Kidney tubule cell (primary cell): Measurements from ENCODE around the gene PRDM16.

Source experiments
- DNase-seq: peaks from one replicate; pipeline ENCODE4 v3.0.0-alpha.2; 2018; ENCODE audit warnings: low spot score

The PRDM16 gene

DNA sequence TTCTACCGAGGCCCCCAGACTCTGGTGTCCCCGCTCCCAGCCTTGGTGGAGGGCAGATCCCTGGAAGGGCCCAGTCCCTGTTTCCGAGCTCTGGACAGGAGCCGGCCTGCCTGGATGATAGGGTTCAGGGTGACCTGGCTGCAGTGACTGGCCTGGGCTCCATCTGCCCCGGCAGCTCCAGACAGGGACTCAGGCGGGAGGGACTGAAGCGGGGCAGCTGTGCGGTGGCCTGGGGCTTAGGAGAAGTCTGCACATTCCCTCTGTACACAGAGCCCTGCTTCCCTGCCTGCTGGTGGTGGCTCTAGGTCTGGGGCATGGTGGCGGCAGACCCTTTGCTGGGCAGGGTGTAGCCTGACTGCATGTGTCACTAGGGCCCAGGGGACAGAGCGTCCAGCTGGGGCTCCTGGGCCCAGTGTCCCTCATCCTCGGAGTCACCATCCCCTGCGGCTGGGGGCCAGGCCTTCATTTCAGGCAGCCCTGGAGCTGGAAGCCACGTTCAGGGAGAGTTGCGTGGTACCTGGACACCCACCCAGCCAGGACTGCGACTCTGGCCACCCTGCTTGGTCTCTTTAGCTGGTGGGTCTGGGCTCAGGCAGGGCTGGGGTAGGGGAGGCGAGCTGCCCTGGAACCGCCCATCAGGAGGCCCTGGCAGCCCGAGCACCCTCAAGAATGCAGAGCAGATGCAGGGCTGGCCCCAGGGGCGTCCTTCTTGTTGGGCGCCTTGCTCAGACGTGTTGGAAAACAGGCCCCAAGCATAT lies 395.1 kb downstream of the PRDM16 start:
- DNase-seq: no peak

DNA sequence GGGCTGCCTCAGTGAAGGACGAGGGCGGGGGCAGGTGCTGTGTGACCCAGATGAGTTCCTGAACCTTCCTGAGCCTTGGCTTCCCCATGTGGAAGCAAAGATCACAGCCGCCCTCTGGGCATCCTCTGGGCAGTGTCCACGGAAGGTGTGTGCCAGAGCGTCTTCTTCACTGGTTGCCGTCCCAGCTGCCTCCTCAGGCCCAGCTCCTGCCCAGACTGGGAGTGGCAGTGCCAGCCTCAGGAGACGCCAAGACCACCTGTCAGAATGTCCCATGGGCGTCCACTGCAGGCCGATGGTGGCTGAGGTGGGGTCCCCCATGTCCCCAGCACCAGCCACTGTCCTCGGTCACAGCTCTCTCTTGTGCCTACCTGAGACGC lies 395.6 kb downstream of the PRDM16 start:
- no peak for DNase-seq

DNA sequence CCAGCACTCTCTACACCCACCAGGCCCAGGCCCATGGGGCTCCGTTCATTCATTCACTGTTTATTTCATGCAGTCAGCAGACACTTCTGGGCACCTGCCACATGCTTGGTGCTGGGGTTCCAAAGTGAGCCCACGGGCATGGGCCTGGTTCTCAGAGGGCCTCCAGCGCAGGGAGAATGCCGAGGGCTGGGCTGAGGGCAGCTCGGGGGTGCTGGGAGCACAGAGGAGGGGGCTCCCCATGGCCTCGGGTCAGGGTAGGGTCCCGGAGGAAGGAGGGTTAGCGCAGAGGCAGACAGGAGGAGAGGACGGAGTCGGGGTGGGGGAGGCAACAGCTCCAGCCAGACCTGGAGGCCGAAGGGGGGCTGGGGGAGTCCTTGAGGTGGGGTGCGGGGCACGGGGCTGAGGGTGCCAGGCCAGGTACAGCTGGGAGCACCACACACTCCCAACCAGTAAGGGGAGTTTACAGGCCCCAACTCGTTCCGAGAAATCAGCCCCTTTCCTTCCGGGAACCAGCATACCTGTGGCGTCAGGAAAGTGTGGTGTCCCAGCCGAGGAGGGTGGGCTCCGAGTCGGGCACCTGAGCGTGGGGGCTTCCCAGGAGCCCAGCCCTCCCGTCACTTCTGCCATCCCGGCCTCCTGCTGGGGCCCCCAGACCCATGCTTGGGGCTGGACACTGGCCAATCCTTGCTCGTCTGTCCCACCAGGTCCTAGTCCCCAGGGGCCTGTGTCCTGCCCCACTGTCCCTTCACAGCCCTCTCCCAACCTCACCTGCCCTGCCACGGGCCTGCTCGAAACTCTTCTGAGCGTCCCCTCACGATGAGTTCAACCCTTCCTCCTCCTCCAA lies 396.3 kb downstream of the PRDM16 start:
- no peak for DNase-seq

DNA sequence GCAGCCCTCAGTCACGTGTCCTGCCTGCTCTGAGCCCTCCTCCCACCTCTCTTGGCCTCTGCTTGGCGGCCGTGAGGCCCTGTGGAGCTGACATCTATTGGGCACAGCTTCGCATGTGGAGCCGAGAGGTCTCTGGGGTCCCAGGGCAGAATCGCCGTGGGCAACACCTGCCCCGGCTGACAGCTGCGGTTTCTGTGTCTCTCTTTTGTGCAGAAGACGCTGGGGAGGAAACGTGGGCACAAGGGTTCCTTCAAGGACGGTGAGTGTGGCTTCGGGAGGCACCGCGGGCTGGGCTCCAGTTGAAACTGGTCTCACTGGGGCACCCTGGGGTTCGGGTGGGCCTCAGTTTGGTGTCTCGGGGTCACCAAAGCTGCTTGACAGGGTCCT lies 396.9 kb downstream of the PRDM16 start:
- DNase-seq: no peak

DNA sequence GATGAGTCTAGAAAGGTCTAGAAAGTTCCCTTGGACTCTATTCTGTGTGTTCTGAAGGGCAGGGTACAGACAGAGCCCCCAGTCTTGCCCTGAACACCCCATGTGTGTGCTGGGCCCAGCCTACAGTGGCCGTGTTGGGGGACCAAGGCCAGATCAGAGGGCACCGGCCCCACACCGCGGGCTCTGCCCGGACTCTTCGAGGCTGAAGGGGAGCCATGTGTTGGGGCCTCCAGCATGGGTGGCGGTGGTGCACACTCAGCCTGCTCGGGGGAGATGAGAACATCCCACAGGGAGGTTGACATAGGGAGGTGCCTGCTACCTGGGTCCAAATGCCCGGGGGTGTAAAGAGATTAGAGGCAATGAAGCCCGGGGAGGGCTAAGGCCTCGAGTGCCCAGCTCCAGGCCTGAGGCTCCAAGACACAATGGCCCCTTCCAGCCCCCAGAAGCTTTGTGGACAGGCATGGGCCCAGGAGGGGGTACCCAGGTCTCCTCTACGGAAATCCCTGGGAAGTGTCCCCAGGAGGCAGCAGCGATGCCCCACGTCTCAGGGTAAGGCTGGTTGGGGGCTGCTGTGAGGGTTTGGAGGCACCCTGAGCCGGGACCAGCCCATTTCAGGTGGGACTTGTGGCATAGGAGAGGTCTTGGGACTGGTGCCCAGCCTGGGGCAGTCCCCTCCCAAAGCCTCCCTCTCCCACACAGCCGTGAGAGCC lies 397.5 kb downstream of the PRDM16 start:
- no peak for DNase-seq

DNA sequence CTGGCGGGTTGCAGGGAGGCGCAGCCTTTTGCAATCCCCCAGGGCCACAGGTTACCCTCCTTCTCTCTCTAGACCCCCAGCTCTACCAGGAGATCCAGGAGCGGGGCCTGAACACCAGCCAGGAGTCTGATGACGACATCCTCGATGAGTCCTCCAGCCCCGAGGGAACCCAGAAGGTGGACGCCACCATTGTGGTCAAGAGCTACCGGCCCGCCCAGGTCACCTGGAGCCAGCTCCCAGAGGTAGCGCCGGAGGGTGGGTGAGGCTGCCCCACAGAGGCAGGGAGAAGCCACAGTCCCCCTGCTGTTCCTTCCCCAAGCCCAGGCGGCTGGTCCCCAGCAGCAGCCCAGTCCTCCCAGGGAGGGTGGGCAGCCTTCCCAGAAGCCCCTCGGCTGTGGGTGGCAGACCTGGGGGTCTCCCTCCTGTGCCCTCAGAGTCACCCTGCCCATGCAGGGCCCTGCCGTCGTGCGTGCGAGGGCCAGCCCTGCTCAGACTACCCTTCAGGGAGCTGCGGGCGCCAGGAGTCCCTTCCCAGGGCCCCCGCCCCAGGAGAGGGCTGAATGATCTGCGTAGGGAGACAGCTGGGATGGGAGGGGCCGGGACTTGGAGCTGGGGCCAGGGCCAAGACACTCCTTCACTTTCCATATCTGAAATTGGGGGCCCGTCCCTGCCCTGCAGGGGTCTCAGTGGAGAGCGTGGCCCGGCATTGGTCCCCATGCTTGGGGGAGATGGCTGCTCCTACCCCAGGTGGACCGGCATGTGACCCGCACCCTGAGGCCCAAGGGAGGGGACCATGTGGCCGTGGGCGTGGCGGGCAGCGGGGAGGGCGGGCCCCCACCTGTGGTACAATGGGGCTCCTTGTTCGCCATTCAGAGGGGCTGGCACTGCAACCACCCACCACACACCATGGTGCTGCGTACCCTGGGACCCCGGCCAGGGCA lies 398.4 kb downstream of the PRDM16 start:
- DNase-seq: no peak

DNA sequence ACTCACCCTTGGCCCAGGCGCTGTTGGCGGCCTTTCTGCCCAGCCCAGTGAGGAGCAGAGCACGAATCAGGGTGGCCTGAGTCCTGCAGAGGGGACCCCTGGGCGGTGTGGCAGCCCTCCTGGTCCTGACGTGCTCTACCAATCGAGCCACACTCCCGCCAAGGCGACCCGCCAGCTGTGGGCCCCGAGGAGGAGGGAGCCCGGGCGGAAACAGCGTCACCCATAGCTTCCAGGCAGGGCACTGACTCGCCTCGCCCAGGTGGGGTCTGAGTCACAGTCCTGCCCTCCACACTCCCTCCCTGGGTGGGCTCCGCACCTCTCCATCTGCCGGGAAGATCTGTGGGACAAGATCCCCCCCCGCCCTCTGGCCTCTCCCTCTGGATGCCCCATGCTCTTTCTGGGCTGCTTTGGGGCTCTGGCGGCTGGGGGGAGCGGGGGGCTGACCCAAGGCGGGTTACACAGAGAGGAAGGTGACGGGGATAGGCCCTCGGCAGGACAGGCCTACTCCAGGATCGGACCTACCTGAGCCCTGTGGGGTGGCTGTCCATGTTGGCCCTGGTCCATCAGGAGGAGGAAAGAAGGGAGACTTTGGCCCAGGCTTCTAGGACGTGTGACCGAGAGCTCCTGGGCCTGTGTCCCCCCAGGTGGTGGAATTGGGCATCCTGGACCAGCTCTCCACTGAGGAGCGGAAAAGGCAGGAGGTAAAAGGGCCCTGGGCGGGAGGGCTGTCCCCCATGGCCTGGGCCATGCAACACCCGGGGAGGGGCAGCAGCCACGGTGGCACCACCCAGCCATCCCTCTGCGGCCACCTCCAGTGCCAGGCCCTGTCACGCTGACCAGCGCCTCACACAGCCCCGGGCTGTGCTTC lies 399.5 kb downstream of the PRDM16 start:
- no peak for DNase-seq

DNA sequence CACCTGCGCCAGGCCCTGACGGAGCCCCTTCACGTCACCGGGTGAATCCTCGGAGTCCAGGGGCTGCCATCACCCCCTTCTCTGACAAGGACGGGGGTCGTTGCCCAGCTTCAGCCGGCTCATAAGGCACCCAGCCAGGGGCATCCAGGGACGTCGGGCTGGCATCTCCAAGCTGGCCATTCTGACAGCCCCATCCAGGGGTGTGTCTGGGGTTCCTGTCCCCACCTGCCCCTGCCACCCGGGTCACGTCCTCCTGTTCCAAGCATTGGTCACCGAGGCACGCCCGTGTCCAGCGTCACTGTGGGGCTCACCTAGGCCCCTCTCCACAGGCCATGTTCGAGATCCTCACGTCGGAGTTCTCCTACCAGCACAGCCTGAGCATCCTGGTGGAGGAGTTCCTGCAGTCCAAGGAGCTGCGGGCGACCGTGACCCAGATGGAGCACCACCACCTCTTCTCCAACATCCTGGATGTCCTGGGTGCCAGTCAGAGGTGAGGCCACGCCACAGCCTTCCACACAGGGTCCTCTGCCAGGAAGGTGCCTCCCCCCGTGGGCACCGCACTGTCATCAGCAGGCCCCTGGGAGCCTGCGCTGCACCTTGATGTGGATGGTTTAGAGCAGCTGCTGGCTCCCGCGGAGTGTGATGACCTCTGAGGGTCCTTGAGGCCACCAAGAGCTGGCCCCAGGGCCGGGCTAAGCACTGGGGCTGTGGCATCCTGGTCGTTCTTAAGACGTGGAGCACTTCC lies 400.3 kb downstream of the PRDM16 start:
- no peak for DNase-seq

DNA sequence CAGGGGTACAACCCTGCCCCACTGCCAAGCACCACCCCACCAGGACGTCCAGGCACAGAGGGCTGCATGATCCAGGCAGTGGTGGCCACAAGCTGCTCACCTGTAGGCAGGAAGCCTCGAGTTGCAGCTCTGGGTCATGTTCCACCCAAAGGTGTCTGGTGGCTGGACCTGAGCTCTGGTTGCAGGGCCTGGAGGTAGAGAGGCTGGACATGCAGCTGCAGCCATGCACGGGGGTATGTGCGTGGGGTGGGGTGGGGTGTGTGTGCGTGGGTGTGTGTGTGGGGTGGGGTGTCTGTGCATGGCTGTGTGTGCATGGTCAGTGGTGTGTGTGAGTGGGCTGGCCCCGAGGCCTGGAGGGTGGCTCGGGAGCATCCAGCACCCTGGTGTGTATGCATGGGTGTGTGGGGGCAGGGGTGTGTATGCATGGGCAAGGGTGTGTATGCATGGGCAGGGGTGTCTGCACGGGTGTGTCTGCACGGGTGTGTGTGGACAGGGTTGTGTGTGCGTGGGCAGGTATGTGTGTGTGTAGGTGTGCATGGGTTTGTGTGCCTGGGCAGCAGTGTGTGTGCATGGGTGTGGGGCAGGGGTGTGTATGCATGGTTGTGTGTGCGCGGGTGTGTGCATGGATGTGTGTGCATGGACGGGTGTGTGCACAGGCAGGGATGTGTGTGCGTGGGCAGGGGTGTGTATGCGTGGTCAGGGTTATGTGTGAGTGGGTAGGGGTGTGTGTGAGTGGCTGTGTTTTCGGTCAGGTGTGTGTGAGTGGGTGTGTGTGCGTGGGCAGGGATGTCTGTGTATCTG lies 401.0 kb downstream of the PRDM16 start:
- no peak for DNase-seq

DNA sequence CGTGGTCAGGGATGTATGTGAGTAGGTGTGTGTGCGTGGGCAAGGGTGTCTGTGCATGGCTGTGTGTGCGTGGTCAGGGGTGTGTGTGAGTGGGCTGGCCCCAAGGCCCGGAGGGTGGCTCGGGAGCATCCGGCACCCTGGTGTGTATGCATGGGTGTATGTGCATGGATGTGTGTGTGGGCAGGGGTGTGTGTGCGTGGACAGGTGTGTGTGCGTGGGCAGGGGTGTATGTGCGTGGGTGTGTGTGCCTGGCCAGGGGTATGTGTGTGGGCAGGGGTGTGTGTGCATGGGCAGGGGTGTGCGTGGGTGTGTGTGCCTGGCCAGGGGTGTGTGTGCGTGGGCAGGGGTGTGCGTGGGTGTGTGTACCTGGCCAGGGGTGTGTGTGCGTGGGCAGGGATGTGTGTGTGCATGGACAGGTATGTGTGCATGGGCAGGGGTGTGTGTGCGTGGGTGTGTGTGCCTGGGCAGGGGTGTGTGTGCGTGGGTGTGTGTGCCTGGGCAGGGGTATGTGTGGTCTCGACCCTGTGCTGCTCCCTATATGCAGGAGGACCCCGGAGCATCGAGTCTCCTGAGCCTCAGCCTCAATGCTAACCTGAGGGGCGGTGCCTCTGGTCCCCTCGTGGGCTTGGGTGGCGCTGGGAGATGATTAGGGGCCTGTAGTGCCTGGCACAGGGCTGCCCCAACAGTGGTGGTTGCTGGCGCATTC lies 401.8 kb downstream of the PRDM16 start:
- no peak for DNase-seq

DNA sequence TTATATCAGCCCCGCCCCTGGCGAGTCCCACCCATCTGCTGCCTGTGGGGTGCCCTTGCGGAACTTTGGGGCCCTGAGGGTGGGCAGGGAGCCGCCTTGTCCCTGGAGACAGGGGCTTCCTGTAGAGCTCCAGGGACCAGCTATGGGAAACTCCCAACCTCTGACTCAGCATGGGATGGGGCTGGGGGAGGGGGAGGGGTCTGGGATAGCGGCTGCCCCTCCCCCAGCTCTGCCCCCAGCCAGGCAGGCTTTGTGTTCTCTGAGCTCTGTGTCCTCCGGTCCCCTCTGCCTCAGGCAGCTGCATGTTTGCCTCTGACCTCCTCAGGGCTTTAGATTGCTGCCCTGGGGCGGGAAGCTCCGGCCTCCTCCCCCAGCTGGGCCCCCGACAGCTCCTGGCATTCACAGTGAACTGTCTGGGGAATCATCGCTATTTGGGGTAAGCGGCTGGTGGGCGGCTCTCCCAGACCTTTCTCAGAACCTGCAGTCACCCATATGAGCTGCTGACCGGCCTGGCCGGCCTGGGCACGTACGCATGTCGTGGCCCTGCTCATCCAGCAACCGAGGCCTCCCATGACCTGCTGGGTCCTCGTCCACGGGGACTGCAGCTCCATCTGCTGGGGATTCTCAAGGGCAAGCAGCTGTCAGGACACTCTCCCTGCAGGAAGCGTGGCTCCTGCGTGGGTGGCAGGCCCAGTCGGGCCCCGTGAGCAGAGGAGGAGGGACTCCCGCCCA lies 402.5 kb downstream of the PRDM16 start:
- peak; percentile 32 for DNase-seq

DNA sequence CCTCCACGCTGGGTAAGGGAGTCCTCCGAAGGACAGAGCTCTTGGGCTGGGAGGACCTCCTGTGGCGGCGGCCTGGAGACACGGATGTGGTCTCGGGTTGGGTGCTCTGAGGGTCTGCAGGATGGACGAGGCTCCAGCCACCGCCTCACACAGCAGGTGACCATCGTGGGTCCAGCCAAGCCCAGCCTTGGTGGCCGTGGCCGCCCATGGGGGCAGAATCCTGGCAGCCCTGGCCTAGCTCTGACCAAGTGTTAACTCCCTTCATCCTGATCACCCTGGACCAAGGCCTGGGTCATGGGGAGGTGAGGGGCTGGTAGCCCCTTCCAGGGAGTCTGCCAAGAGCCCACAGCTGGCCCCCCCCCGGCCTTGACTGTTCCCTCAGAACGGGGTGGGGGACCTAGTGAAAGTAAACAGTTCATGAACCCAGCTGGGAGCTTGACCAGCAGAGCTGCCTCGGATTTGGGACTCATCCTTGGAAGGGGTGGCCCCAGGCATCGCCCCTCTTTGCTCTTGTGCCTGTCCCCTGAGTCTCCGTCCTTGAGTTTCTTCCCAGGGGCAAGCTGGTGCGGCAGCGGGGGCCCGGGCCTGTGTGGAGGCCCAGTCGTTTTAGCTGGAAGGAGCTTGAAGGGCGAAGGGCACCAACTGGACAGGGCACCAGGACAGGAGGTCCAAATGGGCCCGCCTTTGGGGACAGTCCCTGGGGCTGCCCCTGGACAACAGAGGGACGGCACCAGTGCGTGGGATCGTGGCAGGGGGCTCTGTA lies 403.3 kb downstream of the PRDM16 start:
- DNase-seq: no peak

DNA sequence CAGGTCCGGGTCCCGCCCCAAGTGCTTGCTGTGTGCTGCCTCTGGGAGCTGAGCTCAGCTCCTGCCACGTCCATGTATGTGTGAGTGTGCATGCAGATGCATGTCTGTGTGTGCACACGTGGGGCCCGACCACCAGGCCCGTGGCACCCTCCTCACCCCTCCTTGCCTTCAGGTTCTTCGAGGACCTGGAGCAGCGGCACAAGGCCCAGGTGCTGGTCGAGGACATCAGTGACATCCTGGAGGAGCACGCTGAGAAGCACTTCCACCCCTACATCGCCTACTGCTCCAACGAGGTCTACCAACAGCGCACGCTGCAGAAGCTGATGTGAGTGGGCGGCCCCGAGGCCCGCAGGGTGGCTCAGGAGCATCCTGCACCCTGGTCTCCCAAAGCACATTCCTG lies 403.9 kb downstream of the PRDM16 start:
- no peak for DNase-seq

DNA sequence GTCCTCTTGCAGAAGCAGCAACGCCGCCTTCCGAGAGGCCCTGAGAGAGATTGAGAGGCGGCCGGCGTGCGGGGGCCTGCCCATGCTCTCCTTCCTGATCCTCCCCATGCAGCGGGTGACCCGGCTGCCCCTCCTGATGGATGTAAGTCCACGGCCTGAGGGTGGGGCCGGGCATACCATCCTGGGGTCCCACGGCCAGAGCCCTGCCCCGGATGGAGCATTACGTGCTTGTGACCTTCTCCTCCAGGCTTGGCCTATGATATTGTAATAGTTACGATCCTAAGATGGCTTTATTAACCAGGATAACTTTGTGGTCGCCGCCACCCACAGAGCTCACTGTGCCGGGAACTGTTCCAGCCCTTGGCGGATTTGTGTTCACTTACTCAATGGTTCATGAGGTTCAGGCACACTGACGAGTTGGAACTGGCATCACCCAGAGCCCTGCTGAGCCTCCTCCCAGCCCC lies 404.4 kb downstream of the PRDM16 start:
- no peak for DNase-seq

DNA sequence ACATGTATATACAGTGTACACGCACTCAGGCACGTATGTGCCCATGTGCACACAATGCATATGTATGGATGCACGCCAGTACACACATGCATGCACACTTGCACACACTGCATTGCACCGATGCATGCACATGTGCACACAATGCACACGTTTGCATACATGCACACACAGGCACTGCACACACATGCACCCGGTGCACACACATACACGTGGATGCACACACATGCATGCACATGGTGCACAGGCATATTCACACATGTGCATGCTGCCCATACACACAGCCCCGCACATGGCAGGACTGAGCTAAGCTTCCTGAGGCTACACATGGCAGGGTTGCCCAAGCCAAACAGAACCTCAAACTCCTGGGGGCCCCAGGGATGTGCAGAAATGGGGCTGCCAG lies 405.0 kb downstream of the PRDM16 start:
- no peak for DNase-seq

DNA sequence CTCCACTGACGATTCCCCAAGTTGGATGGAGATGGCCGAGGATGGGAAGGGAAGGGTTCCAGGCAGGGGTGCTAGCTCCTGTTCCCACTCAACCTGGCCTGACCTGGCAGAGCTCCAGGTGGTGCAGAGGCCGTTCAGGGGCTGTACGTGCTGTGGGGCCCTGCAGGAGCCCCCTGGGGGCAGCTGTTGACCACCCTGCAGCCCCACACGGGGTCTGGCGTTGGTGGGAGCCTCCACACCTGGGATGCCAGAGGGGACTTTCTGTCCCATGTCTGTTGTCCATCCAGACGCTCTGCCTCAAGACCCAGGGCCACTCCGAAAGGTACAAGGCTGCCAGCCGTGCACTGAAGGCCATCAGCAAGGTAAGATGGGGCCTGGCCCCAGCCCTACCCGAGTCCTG lies 405.4 kb downstream of the PRDM16 start:
- no peak for DNase-seq
